GM18505 (cell line): Measurements from ENCODE around the gene TAF4B.
"Not testable (repeated sequence)": the region's sequence is repeated elsewhere in the genome, so short reads cannot be mapped to it uniquely, and the experiment has no call there.

Experiments
- ATAC-seq: cut with Tn5 transposase; IDR thresholded peaks from one replicate; pipeline ENCODE4 v1.9.1; 2021; ENCODE audit not compliant: unreplicated experiment
- POLR2A ChIP-seq: IDR thresholded peaks from 4 replicates; pipeline ENCODE4 v1.6.1; 2011; ENCODE audit warnings: borderline replicate concordance; ENCODE audit not compliant: insufficient read depth, insufficient read length; ENCODE audit errors: extremely low read depth

The TAF4B gene

DNA sequence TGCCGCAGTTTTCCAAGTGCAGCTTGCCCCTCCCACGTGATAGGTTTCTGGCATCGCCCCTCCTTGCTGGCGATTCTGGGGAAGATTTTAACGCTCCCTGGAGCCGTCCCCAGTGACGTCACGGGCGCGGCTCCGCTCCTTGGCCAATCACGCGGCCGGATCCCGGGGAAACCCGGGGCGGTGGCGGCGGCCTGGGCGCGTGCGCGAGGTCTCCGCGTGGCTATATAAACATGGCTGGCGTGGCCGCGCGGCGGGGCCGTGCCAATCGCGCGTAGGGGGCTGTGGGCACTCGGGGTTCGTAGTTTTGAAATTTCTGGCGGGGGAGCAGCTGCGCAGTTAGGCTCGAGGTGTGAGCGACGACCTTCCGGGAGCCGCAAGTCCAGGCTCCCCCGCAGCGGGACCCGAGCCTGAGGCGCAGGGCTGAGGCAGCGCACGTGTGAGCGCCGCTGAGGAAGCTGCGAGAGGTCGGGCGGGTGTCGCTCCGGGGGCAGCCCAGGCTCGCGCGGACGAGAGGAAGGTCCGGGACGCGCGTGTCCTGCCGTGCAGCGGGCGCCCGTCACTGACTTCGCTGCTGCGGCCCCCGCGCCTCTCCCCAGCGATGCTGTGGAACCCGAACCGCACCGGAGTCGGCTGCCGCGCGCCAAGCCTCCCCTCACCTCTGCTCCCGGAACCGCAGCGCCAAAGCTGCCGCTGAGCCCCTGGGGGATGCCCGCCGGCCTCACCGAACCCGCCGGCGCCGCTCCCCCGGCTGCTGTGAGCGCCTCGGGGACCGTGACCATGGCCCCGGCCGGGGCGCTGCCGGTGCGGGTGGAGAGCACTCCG lies at the start of gene TAF4B:
Gene TAF4B, plus strand, starts transcription at position 217 of the 822 bp plus-strand sequence. Its CDS starts 489 bp downstream, at position 706.
- peak; percentile 94 for TF ChIP-seq POLR2A
- ATAC-seq = peak; percentile 91

DNA sequence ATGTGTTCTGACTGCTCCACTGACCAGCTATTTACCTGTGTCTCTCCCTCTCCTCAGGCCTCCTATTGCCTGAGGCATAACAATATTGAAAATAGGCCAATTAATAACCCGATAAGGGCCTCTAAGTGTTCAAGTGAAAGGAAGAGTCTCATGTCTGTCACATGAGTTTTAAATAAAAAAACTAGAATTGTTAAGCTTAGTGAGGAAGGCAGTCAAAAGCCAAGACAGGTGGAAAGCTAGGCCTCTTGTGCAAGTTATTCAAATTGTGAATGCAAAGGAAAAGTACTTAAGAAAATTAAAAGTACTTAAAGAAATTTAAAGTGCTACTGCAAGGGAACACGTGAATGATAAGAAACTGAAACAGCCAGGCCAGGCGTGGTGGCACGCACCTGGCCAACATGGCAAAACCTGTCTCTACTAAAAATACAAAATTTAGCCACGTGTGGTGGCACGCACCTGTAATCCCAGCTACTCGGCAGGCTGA lies 44.9 kb upstream of the TAF4B start:
- no peak for ATAC-seq
- no peak for TF ChIP-seq POLR2A

DNA sequence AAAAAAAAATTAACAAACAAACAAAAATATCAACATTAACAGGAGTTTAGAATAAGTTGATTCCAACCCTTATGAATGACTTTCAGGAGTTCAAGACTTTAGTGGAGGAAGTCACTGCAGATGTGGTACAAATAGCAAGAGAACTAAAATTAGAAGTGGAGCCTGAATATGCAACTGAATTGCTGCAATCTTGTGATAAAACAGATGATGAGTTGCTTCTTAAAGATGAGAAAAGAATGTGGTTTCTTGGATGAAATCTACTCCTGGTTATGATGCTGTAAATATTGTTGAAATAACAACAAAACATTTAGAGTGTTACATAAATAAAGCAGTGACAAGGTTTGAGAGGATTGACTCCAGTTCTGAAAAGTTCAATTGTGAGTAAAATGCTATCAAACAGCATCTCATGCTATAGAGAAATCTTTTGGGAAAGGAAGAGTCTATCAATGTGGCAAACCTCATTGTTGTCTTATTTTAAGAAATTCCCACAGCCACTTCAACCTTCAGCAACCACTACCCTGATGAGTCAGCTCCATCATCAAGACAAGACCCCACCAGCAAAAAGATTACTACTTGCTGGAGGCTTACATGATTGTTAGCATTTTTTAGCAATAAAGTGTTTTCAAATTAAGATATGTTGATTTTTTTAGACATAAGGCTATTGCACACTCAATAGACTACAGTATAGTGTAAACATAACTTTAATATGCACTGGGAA lies 42.7 kb upstream of the TAF4B start:
- no peak for TF ChIP-seq POLR2A
- ATAC-seq = no peak

- no peak for ATAC-seq
Measured at GRCh38 chr18:26185267-26185666, 41.0 kb upstream of the TAF4B start.

GRCh38 chr18:26190506-26190905 lies 35.7 kb upstream of the TAF4B start:
- peak; percentile 26 for TF ChIP-seq POLR2A
- peak; percentile 88 for ATAC-seq

More at GRCh38 chr18:26185267-26185666, 41.0 kb upstream of the TAF4B start:
- no peak for TF ChIP-seq POLR2A

DNA sequence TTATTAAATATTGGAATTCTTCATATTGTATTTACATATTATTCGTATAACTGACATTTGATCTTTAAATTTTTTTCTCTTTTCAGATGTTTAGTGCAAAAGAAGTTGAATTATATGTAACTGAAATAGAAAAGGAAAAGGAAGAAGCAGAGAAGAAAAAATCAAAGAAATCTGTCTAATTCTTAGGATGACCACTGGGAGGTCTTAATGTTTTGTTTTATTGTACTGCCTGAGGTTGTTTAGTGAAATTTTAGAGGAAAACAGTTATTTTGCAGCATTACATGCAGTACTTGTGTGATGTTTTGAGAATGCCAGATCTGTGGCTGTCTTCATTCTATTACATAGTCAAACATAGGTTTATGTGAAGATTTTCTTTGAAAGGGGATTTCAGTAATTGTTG lies 34.0 kb upstream of the TAF4B start:
- no peak for TF ChIP-seq POLR2A
- ATAC-seq = no peak

DNA sequence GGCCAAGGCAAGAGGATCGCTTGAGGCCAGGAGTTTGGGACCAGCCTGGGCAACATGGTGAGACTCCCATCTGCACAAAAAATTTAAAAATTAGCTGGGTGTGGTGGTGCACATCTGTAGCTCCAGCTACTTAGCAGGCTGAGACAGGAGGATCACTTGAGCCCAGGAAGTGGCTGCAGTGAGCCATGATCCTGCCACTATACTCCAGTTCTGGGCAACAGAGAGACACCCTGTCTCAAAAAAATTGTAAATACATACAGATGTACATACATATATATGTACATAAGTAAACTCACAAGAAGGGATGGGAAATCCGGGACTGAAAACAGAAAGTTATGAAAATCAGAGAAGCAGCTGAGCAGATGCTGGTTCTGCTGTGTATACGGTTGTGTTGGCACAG lies 29.6 kb upstream of the TAF4B start:
- no peak for ATAC-seq
- no peak for TF ChIP-seq POLR2A

GRCh38 chr18:26202001-26202400 lies 24.2 kb upstream of the TAF4B start:
- ATAC-seq = not testable (repeated sequence)

GRCh38 chr18:26205318-26205717 lies 20.9 kb upstream of the TAF4B start:
- no peak for ATAC-seq

DNA sequence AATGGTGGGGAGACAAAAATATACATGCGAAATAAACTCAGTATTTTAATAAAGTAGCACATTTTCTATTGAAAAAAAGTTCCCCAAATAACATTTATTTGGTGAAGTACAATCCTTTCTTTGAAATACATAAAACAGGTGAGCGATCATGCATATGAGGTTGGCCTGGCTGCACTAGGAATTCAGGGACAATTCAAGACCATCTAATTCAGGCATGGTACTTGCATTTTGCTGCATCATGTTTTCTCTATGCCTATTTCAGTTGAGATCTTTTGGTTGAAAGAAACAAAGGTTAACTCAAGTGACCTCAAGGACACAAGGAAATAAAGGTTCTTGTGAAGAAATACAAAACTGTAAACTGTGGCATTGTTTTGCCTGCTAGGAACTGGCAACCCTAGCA lies 19.8 kb upstream of the TAF4B start:
- no peak for ATAC-seq
- no peak for TF ChIP-seq POLR2A

More at GRCh38 chr18:26205318-26205717, 20.9 kb upstream of the TAF4B start:
- no peak for TF ChIP-seq POLR2A

DNA sequence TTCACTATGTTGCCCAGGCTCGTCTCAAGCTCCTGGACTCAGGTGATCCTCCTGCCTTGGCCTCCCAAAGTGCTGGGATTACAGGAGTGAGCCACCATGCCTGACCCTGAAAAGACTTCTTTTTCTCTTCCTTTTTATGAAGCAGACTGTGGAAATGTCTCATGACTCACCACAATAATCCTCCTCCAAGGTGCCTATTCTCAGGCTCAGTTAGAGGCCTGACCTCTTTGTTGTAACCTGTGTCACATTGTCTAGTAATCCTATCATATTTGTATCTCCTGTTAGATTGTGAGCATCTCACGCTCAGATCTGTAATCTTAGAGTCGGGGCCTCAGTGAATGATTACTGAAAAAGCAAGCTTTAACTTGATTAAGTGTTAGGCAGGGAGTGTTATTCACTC lies 18.3 kb upstream of the TAF4B start:
- TF ChIP-seq POLR2A = no peak
- no peak for ATAC-seq

GRCh38 chr18:26208977-26209376 lies 17.3 kb upstream of the TAF4B start:
- no peak for ATAC-seq
- no peak for TF ChIP-seq POLR2A

GRCh38 chr18:26210147-26210546 lies 16.1 kb upstream of the TAF4B start:
- TF ChIP-seq POLR2A = no peak
- no peak for ATAC-seq
